H1 (cell line): ENCODE measurements around the gene MYMX. TPM values are rescaled to one million over a fixed set of nuclear protein-coding genes. Genes with fewer than 3 reads are reported as not detected.

ENCODE experiments used
- JUN ChIP-seq: IDR thresholded peaks from 2 replicates; pipeline ENCODE4 v1.6.1; 2011; ENCODE audit warnings: low read depth, mild to moderate bottlenecking, improper control_type of control experiment, low read length
- SAP30 ChIP-seq: fragments of 300-600 bp; sonication (generic); IDR thresholded peaks from 2 replicates; pipeline ENCODE4 v1.7.1; 2012; ENCODE audit warnings: low read length, moderate library complexity, mild to moderate bottlenecking, inconsistent platforms; ENCODE audit not compliant: insufficient read depth, insufficient replicate concordance
- SP4 ChIP-seq: IDR thresholded peaks from 2 replicates; pipeline ENCODE4 v1.6.1; 2012; ENCODE audit warnings: low read length, inconsistent platforms
- polyA plus RNA-seq, 7 experiments: library from polyadenylated mRNA; depleted of rRNA in 3 of 7; stranded (reverse) in 5 of 7; unstranded in 2 of 7; fragments of >200 nt in 5 of 7; fragments of 200-250 nt in 2 of 7; gene quantifications; 1 replicate in 5 of 7; 2 replicates in 1 of 7; 4 replicates in 1 of 7; pipeline versions ENCODE4 v1.2.1 to v1.2.3, GENCODE V29; 2011 to 2013; ENCODE audit warnings: missing spikeins in 2 of 7, mixed read lengths in 2 of 7
- total RNA-seq: library from RNA; stranded (reverse); fragmentation: NEBNext Ultra II Directional; extraction: Animal tissue kit (Norgen Biotek cat#: 25700); gene quantifications from 2 replicates; pipeline ENCODE4 v1.2.1, GENCODE V29; 2021

Gene MYMX
- total and polyA plus RNA-seq, 2 of the 8 experiments (the other 6 are each of a cell fraction or from before 2014, with no cell fraction given): 4.7 to 6.9 TPM

DNA sequence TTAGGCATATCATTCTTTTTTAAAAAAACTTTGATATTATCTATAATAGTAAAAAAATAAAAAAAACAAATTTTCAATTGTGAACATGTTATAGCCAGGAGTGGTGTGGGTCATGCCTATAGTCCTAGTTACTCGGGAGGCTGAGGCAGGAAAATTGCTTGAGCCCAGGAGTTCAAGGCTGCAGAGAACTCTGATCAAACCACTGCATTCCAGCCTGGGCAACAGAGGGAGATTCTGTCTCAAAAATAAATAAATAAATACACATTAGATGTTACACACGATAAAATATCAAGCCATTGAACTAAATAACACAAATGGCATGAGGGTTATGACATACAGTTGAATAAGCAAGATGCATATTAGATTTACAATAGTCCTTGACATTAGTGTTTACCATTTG lies 27.9 kb upstream of the MYMX start (continued):
- TF ChIP-seq SAP30 (no peak), SP4 (no peak), JUN (no peak)
